ENCODE measurements around the gene ADCYAP1.

The ADCYAP1 gene

DNA sequence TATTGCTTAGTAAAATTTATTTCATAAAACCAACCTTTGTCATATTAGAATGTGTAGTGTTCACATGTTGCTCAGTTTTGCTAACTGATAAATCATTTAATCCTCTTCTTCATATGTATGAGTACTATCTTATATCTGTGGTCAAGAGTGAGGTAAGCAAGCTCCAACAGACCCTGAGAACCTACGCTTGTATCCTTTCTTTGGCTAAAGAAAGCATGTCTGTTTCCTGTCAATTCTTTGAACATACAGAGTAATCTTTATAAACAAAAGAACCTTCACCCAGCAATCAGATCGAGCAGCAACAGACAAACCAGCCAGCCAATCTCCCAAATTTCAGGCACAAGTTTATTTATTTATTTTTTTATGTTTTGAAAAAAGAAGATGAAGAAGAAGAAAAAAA lies 6.4 kb downstream of the ADCYAP1 start:
- DNase-seq = no peak

DNA sequence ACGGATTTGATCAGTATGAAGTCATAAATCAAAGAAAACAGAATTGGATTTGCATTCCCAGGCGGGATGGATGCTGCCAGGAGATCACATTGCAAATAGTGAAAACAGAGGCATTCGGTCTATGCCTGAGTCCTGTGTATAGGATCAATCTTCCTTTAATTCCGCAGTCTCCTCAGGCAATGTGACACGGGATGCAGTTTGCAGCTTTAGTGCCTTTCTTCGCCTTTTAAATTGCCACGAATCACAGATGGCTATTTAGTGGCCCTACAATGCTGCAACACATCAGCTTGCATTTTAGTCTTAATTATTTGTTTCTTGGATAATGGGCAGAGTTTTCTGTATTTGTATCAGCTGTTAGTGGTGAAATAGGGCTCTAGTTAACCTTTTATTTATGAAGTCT lies 6.8 kb downstream of the ADCYAP1 start:
- no peak for DNase-seq

DNA sequence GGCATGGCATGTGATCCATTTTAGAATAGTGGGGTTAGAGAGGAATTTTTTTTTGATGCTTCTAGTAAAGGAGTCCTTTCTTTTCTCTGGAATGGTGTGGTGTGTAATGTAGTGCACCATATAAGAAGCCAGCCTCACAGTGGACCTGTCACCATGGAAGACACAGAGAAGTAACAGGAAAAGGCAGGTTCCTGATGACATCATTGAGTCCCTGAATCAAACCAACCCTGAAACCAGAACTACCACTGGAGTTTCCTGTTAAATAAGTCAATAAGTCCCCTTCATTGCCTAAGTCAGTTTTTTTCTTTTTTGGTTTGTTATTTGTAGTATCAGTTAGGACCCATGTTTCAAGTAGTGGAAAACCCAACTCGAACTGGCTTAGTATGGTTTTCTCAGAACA lies 11.9 kb downstream of the ADCYAP1 start:
- DNase-seq = no peak

DNA sequence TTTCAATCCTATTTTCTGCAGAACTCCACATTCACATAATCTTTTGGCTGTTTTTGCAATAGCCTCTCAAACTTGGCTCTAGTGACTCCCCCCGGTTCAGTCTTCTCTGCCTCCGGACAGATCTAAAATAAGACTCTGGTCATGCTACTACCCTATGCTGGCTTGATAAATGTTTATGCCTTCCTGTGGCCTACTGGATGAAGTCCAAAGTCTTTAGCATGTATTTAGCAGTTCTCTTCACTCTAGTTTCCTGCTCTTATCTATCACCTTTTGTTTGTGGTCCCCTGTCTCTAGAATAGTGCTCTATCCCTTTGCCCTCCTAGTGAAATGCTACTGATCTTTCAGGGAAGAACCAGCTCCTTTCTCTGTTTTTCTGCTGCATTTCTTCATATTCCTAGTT lies 14.4 kb downstream of the ADCYAP1 start:
- DNase-seq = no peak

DNA sequence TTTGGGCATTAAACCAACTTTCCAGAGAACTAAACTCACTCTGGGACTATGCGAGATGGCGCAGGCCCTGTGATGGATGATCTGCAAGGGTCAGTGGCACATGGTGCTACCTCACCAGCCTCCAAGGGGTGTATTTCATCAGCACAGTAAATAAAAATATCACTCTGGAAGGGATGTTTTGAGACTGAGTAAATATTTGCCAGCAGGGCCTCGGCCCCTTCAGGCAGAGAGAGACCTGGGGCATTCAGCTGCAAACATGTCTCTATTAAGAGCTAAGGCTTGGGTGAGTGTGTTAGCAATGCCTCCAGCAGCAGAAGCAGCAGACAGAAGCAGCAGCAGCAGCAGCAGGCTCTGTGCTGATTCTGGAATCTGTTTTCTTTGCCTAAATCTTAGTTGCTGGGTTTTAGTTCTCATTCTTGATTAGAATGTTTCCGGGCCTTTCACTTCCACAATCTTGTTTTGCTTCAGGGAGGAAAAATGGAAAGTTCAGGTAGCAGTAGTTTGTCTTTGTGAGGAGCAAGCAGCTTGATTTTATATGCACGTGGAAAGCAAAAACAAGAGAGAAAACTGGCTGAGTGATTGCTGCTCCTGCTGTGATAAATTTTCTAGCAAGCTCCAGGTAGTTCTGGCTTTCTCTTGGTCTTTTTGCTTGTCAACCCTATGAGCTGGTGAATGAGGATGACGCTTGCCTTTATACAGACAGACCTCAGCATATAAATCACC lies 18.6 kb downstream of the ADCYAP1 start:
- DNase-seq = no peak

DNA sequence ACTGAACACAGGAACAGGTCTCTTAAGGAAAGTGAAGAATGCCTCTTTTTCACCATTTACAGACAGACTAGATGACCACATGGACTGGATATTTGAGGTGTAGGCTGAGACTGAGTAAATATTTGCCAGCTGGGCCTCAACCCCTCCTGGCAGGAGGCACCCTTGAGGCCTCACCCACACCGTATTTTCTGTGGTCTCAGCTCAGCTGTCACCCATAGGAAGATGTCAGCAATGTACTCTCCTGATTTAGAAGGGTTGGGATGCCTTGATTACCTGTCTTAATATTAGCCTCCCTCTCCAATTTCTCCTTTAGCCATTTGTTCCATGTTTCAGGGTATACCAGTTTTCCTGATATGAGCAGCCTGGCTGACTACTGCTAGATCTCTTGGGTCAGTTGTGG lies 20.3 kb downstream of the ADCYAP1 start:
- DNase-seq = no peak

DNA sequence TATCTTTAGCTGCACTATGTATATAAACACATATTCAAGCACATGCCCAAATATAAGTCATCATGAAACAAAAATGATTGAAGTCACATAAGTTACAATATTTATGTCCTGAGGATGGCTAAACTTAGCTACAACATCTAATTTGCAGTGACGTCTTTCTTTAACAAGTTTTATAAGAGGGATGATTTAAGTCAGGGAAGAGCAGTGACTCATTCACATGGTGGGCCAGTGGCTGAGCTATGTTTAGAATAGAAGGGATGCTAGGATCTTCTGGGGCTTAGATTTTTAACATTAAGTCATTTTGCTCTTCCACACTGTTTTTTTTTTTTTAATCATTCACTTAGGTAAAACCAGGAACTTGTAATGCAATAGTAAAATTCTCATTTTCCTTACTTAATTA lies 22.3 kb downstream of the ADCYAP1 start:
- no peak for DNase-seq

DNA sequence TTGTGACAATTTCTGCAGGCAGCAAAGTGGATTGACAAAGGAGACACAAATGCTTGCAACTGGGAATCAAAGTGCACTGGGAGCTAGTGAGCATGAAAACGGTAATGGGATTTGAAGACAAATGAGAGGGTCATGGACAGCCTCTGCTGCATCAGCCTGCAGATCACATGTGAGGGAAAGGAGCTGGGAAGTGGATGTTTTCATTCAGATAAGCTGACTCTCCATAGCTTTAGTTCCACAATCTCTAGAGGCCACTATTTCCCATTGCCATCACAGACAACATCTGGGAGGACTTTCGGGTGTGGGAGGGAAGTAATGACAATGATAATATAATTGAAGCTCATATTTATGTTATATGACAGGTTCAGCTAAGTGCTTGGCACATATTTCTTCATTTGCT lies 28.4 kb downstream of the ADCYAP1 start:
- DNase-seq = no peak

DNA sequence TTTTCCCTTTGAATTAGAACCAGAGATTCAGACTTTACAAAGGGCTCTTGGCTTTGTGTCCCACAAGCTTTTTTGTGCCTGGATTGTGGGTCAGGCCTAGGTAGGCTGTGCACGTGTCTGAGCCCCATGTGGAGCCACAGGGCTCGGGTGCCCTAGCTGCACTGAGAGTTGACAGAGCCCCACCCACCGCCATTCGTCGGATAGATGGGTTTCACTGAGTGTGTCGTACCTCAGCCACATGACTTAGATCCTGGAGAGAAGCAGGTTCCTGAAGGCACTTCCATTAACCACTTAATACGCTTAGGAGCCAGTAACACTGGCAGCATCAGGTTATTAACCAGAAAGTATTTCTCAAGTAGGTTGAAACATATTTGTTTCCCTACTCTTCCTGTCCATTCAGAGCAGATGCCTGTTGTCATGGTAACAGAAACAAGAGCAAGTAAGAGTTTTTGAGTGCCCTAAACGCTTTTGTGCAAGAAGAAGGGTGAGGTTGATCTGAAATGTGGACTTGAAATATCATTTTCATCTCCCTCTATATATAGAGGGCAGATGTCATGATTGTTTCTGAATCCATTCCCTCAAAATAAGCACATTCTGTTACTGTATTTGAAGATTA lies 30.0 kb downstream of the ADCYAP1 start:
- DNase-seq = no peak

DNA sequence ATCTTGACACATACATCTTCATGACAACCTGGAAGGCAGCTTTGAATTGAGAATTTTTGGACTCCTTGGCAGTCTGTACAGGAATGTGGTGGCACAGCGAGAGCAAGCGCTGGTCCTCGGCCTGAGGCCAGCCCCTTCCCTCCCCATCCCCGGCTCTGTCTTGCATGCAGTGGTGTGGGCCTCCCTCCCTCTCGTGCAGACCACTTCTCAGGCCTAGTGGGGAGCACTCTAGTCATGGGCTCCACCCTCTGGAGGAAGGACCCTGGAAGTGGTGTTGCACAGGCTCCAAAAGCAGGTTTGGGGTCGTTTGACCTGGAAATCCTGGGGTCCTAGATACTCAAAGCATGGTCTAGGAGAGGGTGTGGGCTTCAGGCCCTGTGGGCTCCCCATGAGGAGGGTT lies 32.3 kb downstream of the ADCYAP1 start:
- no peak for DNase-seq

DNA sequence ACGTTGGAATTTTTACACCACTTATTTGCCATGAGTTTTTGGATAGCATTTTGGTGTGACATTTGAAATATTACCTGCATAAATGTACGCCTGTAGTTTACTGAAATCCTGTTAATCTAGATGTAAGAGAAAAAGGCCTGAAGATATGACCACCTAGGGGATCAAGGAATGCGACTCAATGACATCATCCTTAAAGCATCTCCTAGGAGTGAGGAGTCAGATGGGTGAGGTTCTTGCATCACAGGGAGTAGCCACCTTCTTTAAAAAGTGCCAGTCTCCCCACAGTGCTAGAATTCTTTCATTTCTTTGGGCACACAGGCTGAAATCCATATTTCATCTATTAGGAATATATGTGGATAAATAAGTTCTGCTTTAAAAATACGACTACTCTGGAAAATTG lies 34.5 kb downstream of the ADCYAP1 start:
- no peak for DNase-seq

DNA sequence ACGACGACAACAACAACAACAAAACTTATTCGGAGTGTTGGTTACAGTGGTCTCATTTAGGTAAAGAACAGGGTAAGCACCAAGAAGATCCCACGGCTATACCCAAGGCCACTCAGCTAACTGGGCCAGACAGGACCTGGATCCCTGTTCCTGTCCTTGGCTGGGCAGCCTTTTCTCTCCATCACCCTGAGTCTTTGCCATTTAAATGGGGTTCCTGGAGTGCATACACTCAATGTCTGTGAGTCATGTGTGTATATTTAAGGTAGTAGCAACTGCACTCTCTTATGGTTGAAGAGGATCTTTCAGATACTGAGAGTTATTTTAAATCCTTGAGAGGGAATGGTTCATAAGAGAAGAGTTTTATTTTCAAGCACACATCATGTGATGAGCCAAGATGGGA lies 35.3 kb downstream of the ADCYAP1 start:
- DNase-seq = no peak

DNA sequence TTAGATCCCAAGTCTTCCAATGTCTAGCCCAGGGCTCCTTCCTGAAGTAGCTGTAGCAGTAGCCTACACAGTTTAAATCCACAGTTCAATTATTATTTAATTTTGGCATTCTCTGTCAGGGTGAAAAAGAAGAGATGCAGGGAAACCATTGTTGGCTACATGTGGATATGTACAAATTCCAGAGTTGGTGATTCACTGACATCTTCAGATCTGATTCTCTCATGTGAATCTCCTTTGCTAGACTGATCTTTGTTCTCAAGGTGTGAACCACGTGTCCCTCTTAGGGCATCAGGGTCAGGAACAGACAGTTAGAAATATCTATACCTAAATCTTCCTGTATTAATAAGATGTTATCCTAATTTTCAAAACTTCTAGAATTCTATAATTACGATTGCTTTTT lies 36.7 kb downstream of the ADCYAP1 start:
- no peak for DNase-seq

DNA sequence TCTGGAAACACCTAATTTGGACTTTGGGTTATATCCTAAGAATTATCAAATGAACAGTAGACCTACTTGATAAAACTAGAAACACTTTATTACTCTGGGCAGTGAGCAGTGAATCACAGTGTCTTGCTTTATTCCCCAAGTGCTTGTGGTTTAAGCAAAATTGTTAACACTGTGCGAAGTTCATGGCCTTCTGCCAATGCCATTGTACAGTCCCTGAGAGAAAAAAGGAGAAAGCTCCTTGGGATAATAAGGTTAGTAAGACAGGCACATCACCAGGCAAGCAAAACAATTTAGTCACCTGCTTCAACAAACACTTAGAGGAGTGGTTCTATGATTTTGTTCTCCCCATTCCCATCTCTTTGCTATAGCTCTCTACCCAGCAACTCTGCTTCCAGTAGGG lies 39.8 kb downstream of the ADCYAP1 start:
- no peak for DNase-seq

DNA sequence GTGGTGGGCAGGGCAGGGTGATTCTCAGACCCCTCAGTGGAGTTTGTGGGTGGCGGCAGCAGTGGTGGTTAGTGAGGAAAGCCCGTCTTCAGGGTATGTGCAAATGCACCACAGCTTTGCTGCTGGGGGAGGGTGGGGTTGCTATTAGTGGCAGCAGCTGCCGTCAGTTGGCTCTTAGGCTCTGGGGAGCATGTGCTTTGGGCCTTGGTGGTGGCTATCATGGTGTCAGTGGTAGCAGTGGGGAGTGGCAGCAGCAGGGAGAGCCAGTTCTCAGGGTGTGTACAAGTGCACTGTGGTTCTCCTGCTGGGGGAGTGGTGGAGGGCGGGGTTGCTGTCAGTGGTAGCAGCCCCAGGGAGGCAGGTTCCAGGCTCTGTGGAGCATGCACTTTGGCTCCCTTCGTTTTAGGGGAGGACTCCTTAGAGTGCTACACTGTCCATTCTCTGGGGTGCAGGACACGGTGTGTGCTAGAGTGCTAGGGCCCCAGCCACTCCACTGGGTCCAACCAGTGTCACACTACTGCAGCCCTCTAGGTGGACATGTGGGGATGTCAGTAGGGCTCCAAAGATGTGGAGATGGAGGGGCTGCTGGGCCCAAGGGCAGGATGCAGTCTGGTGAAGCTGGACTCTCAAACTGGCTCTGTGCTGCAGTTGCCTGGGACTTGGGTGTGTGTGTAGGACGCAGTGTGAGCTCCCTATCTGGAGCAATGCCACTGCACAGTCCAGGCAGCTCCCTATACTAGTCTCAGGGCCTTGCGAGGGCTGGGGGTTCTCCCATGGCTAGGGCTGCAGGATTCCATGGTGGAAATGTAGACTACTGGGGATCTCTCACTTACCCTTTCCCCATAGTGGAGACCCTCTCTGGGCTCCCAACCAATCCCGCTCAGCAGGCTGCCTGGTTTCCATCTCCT lies 45.3 kb downstream of the ADCYAP1 start:
- no peak for DNase-seq

DNA sequence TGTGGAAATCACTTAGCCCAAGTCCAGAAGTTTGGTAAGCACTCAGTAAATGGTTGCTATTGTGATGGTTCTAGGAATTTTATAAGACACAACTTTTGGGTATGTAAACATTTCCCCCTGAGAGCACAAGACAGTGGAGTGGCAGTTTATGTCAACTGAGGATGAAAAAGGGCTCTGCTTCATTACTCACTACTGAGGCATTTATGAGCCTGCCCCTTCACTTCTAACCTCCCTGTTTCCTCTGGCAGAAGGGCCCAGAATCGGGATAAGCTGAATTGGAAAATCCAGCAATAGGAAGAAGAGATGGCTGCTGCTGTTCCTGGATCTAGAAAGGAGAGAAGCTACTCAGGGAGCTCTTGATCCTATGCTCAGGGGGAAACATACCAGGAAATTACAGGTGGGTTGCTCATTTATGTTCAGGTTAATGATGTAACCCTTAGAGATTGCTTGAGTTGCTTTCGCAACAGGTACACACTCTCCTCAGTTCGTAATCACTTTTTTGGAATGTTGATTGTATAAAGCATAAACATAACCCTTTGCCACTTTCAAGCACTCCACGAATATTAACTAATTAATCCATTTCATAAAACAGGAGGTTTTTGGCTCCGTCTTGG lies 46.3 kb downstream of the ADCYAP1 start:
- no peak for DNase-seq

DNA sequence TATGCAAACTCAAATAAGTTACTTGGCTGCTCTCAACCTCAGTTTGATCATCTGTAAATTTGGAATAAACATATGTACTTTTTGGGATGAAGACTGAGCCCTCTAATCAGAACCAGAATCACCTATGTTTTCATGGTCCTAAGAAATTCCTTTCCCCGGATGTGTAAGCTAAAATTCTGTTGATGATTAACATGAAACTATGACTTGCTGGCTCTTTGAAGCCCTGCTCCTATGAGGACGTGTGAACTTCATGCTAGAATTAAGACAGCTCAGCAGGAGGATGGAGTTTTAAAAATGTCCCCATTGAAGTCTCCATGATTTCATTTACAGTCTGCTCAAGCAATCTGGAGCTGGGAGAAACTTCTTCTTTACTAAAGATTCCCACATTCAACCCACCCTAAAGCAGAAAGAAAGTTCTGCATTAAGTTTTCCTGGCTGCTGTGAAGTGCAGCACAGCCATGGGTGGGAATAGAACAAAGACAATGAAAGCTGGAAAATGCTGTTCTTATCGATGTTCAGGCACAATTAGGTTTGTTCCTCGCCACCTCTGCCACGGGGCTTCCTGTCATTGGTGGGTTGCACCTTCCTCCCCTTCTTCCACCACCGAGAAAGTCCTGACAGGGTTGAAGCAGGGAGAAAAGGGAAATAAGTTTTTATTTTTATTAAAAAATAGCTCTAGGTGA lies 50.9 kb downstream of the ADCYAP1 start:
- no peak for DNase-seq

DNA sequence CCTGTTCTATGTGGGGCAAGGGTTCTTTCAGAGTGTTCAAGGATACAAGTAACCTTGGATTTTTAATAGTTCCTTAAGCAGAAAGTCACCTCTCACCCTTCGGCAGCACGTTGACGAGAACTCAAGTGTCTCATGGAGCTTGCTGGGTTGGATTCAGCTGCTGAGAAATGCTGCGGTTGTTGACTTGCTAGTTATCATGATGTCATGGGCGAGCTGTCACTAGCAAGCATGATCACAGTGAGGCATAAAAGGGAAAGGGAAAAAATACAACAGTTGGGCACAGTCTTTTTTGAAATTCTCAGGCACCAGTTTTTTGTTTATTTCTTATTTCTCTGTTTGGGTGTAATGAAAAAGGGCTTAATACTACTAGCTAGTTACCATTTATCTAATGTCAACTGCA lies 53.2 kb downstream of the ADCYAP1 start:
- no peak for DNase-seq

DNA sequence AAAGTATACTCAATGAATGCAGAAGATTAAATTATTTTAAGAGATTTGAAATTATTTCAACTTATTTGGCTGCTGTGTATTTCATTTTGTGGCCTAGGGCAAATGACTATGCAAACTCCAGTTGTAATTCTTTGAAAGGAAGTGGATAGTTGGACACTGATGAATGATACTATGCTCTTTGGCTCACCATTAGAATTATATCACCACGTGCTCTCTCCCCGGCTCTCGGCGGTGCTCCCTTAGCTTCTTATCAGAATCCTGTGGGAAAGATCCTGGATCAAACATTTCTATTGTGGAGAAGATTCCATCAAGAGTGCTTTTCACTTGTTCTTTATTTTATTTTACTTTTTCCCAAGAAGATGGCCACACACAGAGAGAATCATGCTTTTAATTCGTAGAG lies 55.2 kb downstream of the ADCYAP1 start:
- DNase-seq = no peak

All from GOT3 (cell line).